ENCODE data around the gene ATL2.

GRCh38 chr2:38294597-38294996, 82.5 kb downstream of the ATL2 start:
- TF ChIP-seq CTCF (IDR thresholded peaks at IDR 0.05): no peak
- no peak for TF ChIP-seq POLR2AphosphoS5 (IDR thresholded peaks at IDR 0.05)

All from prostate gland (tissue), 2 donors.